ENCODE results near the gene ODAD4. TPM values are rescaled to one million over a fixed set of nuclear protein-coding genes. Genes with fewer than 3 reads are reported as not detected.
"Not testable (repeated sequence)": the region's sequence is repeated elsewhere in the genome, so short reads cannot be mapped to it uniquely, and the experiment has no call there.

Gene ODAD4
- total RNA-seq, 1 donor, result 0.43 TPM

GRCh38 chr17:42002175-42002791 lies 71.9 kb downstream of the ODAD4 start:
- TF ChIP-seq CTCF (IDR thresholded peaks at IDR 0.05; ENCODE audit: insufficient read depth, low read depth, low read length), result no peak
- no peak overlapping the region for H3K4me3 ChIP-seq (ENCODE audit: low read depth, low read length)
- no peak for DNase-seq (ENCODE audit: low read depth)

- TF ChIP-seq CTCF (IDR thresholded peaks at IDR 0.05; ENCODE audit: insufficient read depth, low read depth, low read length), result no peak
- peak; percentile 52 for DNase-seq (ENCODE audit: low read depth)
- H3K4me3 ChIP-seq (ENCODE audit: low read depth, low read length), result no peak overlapping the region
Observed at GRCh38 chr17:42002792-42003301, 72.4 kb downstream of the ODAD4 start.

- peak; percentile 77 for DNase-seq (ENCODE audit: low read depth)
- H3K4me3 ChIP-seq (ENCODE audit: low read depth, low read length), result no peak overlapping the region
- no peak for TF ChIP-seq CTCF (IDR thresholded peaks at IDR 0.05; ENCODE audit: insufficient read depth, low read depth, low read length)
Observed at GRCh38 chr17:42005166-42005565, 74.7 kb downstream of the ODAD4 start.

GRCh38 chr17:42009170-42009569 lies 78.8 kb downstream of the ODAD4 start:
- peak; percentile 26 for TF ChIP-seq CTCF (IDR thresholded peaks at IDR 0.05; ENCODE audit: insufficient read depth, low read depth, low read length)
- DNase-seq (ENCODE audit: low read depth), result no peak
- no peak overlapping the region for H3K4me3 ChIP-seq (ENCODE audit: low read depth, low read length)

GRCh38 chr17:42010266-42010680 lies 79.9 kb downstream of the ODAD4 start:
- peak; percentile 53 for DNase-seq (ENCODE audit: low read depth)

GRCh38 chr17:42010898-42011516 lies 80.6 kb downstream of the ODAD4 start:
- no peak for DNase-seq (ENCODE audit: low read depth)
- TF ChIP-seq CTCF (IDR thresholded peaks at IDR 0.05; ENCODE audit: insufficient read depth, low read depth, low read length), result no peak
- no peak overlapping the region for H3K4me3 ChIP-seq (ENCODE audit: low read depth, low read length)

More at GRCh38 chr17:42010266-42010680, 79.9 kb downstream of the ODAD4 start:
- H3K4me3 ChIP-seq (ENCODE audit: low read depth, low read length), result not testable (repeated sequence)

- not testable (repeated sequence) for H3K4me3 ChIP-seq (ENCODE audit: low read depth, low read length); DNase-seq (ENCODE audit: low read depth)
Observed at GRCh38 chr17:42012363-42012762, 81.9 kb downstream of the ODAD4 start.

GRCh38 chr17:42013740-42014139 lies 83.3 kb downstream of the ODAD4 start:
- not testable (repeated sequence) for DNase-seq (ENCODE audit: low read depth); H3K4me3 ChIP-seq (ENCODE audit: low read depth, low read length)

Other genes with a start within 250 kb of the ODAD4 start
- 82.5 and 85.5 TPM in 2 replicates for gene EIF1, start 241.7 kb upstream of the ODAD4 start, total RNA-seq
- not detected in 2 replicates for gene GAST, start 218.3 kb upstream of the ODAD4 start, total RNA-seq
- gene HAP1, start 196.0 kb upstream of the ODAD4 start, total RNA-seq, result under 0.01 TPM in 2 replicates
- 29.8 and 83.8 TPM in 2 replicates for gene JUP, start 143.9 kb upstream of the ODAD4 start, total RNA-seq
- gene P3H4, start 118.7 kb upstream of the ODAD4 start, total RNA-seq, result 88.1 and 92.4 TPM in 2 replicates
- 191 and 228 TPM in 2 replicates for gene FKBP10, start 117.6 kb upstream of the ODAD4 start, total RNA-seq
- 58.7 and 60.6 TPM in 2 replicates for gene NT5C3B, start 94.4 kb upstream of the ODAD4 start, total RNA-seq
- under 0.01 TPM in 2 replicates for gene KLHL10, start 92.8 kb upstream of the ODAD4 start, total RNA-seq
- gene KLHL11, start 65.2 kb upstream of the ODAD4 start, total RNA-seq, result 30.6 and 37.6 TPM in 2 replicates
- 400 and 446 TPM in 2 replicates for gene ACLY, start 11.7 kb upstream of the ODAD4 start, total RNA-seq
- 94.6 and 98.6 TPM in 2 replicates for gene CNP, start 36.2 kb downstream of the ODAD4 start, total RNA-seq
- 63.8 and 80.7 TPM in 2 replicates for gene DNAJC7, start 86.8 kb downstream of the ODAD4 start, total RNA-seq
- gene NKIRAS2, start 89.5 kb downstream of the ODAD4 start, total RNA-seq, result 34.5 and 35.8 TPM in 2 replicates
- gene C17orf113, start 120.0 kb downstream of the ODAD4 start, total RNA-seq, result under 0.01 and 0.32 TPM in 2 replicates
- gene ZNF385C, start 167.9 kb downstream of the ODAD4 start, total RNA-seq, result not detected in 2 replicates
- gene DHX58, start 182.1 kb downstream of the ODAD4 start, total RNA-seq, result 9.0 and 12.1 TPM in 2 replicates
- gene KAT2A, start 190.8 kb downstream of the ODAD4 start, total RNA-seq, result 10.6 and 13.0 TPM in 2 replicates
- gene HSPB9, start 192.2 kb downstream of the ODAD4 start, total RNA-seq, result not detected in 2 replicates
- 68.0 and 83.3 TPM in 2 replicates for gene RAB5C, start 224.4 kb downstream of the ODAD4 start, total RNA-seq

Measured in fibroblast of villous mesenchyme (primary cell).